Keratinocyte (primary cell): ENCODE data around the gene CLEC16A. TPM values are rescaled to one million over a fixed set of nuclear protein-coding genes. Genes with fewer than 3 reads are reported as not detected.

Experiments used
- DNase-seq: peaks from one replicate; pipeline ENCODE4 v3.0.0-alpha.2; 2011; ENCODE audit warnings: low read depth, missing footprints, low spot score
- FAIRE-seq: peaks from 2 replicates; lab custom pipeline; 2011; peaks lifted over from hg19 to GRCh38; lab: Jason Lieb, UNC
- H2AFZ ChIP-seq: 2 replicates; pipeline ENCODE4 v1.6.0; 2012; ENCODE audit warnings: low read length, control low read depth, inconsistent platforms; ENCODE audit not compliant: control insufficient read depth
- H3K27ac ChIP-seq: 2 replicates; pipeline ENCODE4 v1.5.1; 2011; ENCODE audit warnings: low read length; ENCODE audit not compliant: control insufficient read depth, insufficient read depth
- H3K27me3 ChIP-seq: 3 replicates; pipeline ENCODE4 v1.6.0; 2011; ENCODE audit warnings: low read length; ENCODE audit not compliant: control insufficient read depth, insufficient read depth; ENCODE audit errors: extremely low read depth
- H3K36me3 ChIP-seq, 2 experiments: 2 replicates in 1 of 2; 3 replicates in 1 of 2; pipeline ENCODE4 v1.5.1; 2011; ENCODE audit warnings: low read length in 2 of 2, mild to moderate bottlenecking in 1 of 2; ENCODE audit not compliant: control insufficient read depth in 2 of 2, insufficient read depth in 2 of 2; ENCODE audit errors: extremely low read depth in 1 of 2
- H3K4me1 ChIP-seq: 3 replicates; pipeline ENCODE4 v1.5.1; 2011; ENCODE audit warnings: low read length; ENCODE audit not compliant: control insufficient read depth, insufficient read depth; ENCODE audit errors: extremely low read depth
- H3K4me2 ChIP-seq: 3 replicates; pipeline ENCODE4 v1.6.0; 2011; ENCODE audit warnings: low read depth, low read length; ENCODE audit not compliant: control insufficient read depth, insufficient read depth; ENCODE audit errors: extremely low read depth
- H3K4me3 ChIP-seq, 3 experiments: fragments of 200-600 bp in 1 of 3; sonication (generic) in 1 of 3; 2 replicates in 2 of 3; 3 replicates in 1 of 3; pipeline ENCODE4 v1.5.1; 2011 to 2016; ENCODE audit warnings: low read length in 3 of 3, mild to moderate bottlenecking in 3 of 3, control low read depth in 2 of 3, inconsistent platforms in 1 of 3, low read depth in 1 of 3, mixed read lengths in 1 of 3, mixed run types in 1 of 3, moderate library complexity in 1 of 3; ENCODE audit not compliant: control insufficient read depth in 2 of 3, insufficient read depth in 2 of 3; ENCODE audit errors: extremely low read depth in 1 of 3
- H3K79me2 ChIP-seq: 2 replicates; pipeline ENCODE4 v1.6.0; 2012; ENCODE audit warnings: low read length; ENCODE audit not compliant: control insufficient read depth, insufficient read depth
- H3K9ac ChIP-seq: 3 replicates; pipeline ENCODE4 v1.6.0; 2011; ENCODE audit warnings: low read length; ENCODE audit not compliant: control insufficient read depth, insufficient read depth; ENCODE audit errors: extremely low read depth
- H3K9me1 ChIP-seq: 3 replicates; pipeline ENCODE4 v1.6.0; 2011; ENCODE audit warnings: low read length; ENCODE audit not compliant: control insufficient read depth, insufficient read depth; ENCODE audit errors: extremely low read depth
- H3K9me3 ChIP-seq: 2 replicates; pipeline ENCODE4 v1.5.1; 2012; ENCODE audit warnings: low read depth, low read length; ENCODE audit not compliant: control insufficient read depth
- H4K20me1 ChIP-seq: 3 replicates; pipeline ENCODE4 v1.6.0; 2011; ENCODE audit warnings: low read length; ENCODE audit not compliant: control insufficient read depth, insufficient read depth; ENCODE audit errors: extremely low read depth
- CTCF ChIP-seq, 3 experiments: IDR thresholded peaks in 1 of 3; conservative IDR thresholded peaks in 1 of 3; optimal IDR thresholded peaks in 1 of 3; 2 replicates in 2 of 3; 3 replicates in 1 of 3; pipeline versions ENCODE3 to v1.5.1; 2011; ENCODE audit warnings: low read length in 3 of 3, mild to moderate bottlenecking in 3 of 3, moderate library complexity in 2 of 3, control low read depth in 1 of 3, inconsistent platforms in 1 of 3; ENCODE audit not compliant: insufficient read depth in 2 of 3; ENCODE audit errors: extremely low read depth in 1 of 3
- EZH2 ChIP-seq: IDR thresholded peaks from one replicate; pipeline ENCODE4 v1.6.1; 2012; ENCODE audit warnings: inconsistent platforms, mild to moderate bottlenecking, low read length, moderate library complexity
- dilution Hi-C: fragments of 300-500 bp; cut with MboI; formaldehyde crosslinking; loops from one replicate; pipeline ENCODE4 v1.7.0; 2020; ENCODE audit warnings: low sequenced_read_pairs; ENCODE audit not compliant: extremely low pct_ligation_motif_present
- polyA plus RNA-seq, 5 experiments: library from polyadenylated mRNA; depleted of rRNA in 3 of 5; stranded (reverse) in 3 of 5; stranded (forward) in 1 of 5; unstranded in 1 of 5; fragments of >200 nt; gene quantifications; 1 replicate in 1 of 5; 2 replicates in 3 of 5; 3 replicates in 1 of 5; pipeline versions ENCODE4 v1.2.1 to v1.2.3, GENCODE V29; 2011 to 2012; ENCODE audit warnings: missing spikeins in 2 of 5, low read depth in 1 of 5, low replicate concordance in 1 of 5

CLEC16A gene
- polyA plus RNA-seq, 1 donor (not counting 4 experiments of a cell fraction or from before 2014, with no cell fraction given) = 9.5 TPM

GRCh38 chr16:11142951-11143350 lies 198.6 kb downstream of the CLEC16A start:
- Histone ChIP-seq H3K27me3 (no peaks in the 10 kb centered on the region), H3K9me1 (no peaks in the 10 kb centered on the region), H4K20me1 (no peaks in the 10 kb centered on the region), H3K9ac (no peak overlapping the region), H3K4me3 (no peak overlapping the region), H2AFZ (no peak overlapping the region), H3K27ac (no peak overlapping the region), H3K4me1 (no peaks in the 10 kb centered on the region), H3K9me3 (no peaks in the 10 kb centered on the region), H3K4me2 (no peak overlapping the region), H3K36me3 (no peaks in the 10 kb centered on the region), H3K79me2 (no peaks in the 10 kb centered on the region)
- DNase-seq (no peak), FAIRE-seq (no peak)
- TF ChIP-seq EZH2 = no peak
- no peak for TF ChIP-seq CTCF (optimal IDR thresholded peaks at IDR 0.05 in 1 of 3, IDR thresholded peaks at IDR 0.05 in 1 of 3, conservative IDR thresholded peaks at IDR 0.05 in 1 of 3; ENCODE audit: extremely low read depth in 1 of 3, insufficient read depth in 2 of 3, low read length in 3 of 3)
- dilution Hi-C loops = no loop called here

DNA sequence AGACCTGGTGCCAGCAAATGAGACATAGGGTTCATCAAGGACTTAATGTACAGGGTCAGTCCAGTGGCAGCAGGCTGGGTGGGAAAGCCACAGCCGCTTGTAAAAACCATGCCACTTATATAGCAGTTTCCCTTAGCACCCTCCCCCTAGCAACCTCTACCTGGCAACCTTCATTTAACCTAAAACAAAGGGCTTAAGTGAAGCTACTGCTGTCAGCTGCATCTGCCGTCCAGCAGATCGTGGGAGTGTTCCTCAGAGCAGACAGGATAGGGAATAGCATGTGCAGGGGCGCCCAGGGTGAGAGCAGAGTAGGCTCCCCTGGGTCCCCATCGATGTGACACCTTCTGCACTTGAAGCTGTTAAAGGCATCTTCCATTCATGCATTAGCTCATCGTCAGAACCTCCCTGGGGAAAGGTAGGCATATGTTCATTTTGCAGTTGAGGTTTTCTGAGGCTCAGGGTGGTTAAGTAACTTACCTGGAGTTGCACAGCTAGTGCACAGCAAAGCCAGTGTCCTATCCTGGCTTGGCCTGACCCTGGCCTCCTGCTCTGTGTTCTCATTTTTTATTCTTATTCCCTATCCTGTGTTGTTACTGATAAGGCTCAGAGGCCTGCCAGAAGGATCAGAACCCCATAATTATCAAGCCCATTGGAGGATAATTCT lies 199.1 kb downstream of the CLEC16A start:
- no peaks in the 10 kb centered on the region for H3K4me1 ChIP-seq
- H3K27me3 ChIP-seq = no peaks in the 10 kb centered on the region
- FAIRE-seq = no peak
- H3K27ac ChIP-seq = no peak overlapping the region
- H3K9me1 ChIP-seq = no peaks in the 10 kb centered on the region
- H2AFZ ChIP-seq = no peak overlapping the region
- H4K20me1 ChIP-seq = no peaks in the 10 kb centered on the region
- no peak for DNase-seq
- TF ChIP-seq EZH2 (no peak), CTCF (optimal IDR thresholded peaks at IDR 0.05 in 1 of 3, IDR thresholded peaks at IDR 0.05 in 1 of 3, conservative IDR thresholded peaks at IDR 0.05 in 1 of 3; ENCODE audit: extremely low read depth in 1 of 3, insufficient read depth in 2 of 3, low read length in 3 of 3) (no peak)
- no peaks in the 10 kb centered on the region for H3K36me3 ChIP-seq
- no peak overlapping the region for H3K4me2 ChIP-seq
- H3K79me2 ChIP-seq = no peaks in the 10 kb centered on the region
- dilution Hi-C loops = no loop called here
- H3K4me3 ChIP-seq = no peak overlapping the region
- no peak overlapping the region for H3K9ac ChIP-seq
- no peaks in the 10 kb centered on the region for H3K9me3 ChIP-seq
